Measurements from ENCODE around the gene ZNF45. TPM values are rescaled to one million over a fixed set of nuclear protein-coding genes. Genes with fewer than 3 reads are reported as not detected.

The ZNF45 gene
- total and polyA plus RNA-seq, 2 donors (not counting 3 experiments of a cell fraction or from before 2014, with no cell fraction given) = 6.1 to 10.8 TPM

Small RNA genes within 50 kb of the gene (small RNA-seq; reads per million reads assigned to genes)
- not detected for gene AC006213.5 (ENCODE audit: insufficient read depth, insufficient read length, low read depth, low replicate concordance)

Other genes starting within 250 kb of the ZNF45 start
- gene IRGC, start 219.2 kb downstream of the ZNF45 start, total RNA-seq = not detected in 2 replicates
- not detected in 2 replicates for gene IRGC, start 219.2 kb downstream of the ZNF45 start, polyA plus RNA-seq
- 45.0 and 53.3 TPM in 2 replicates for gene SMG9, start 180.3 kb downstream of the ZNF45 start, total RNA-seq
- 25.5 and 26.4 TPM in 2 replicates for gene SMG9, start 180.3 kb downstream of the ZNF45 start, polyA plus RNA-seq
- gene KCNN4, start 154.3 kb downstream of the ZNF45 start, total RNA-seq = 0.35 TPM in 1 of 2 replicates, not detected in the other
- gene KCNN4, start 154.3 kb downstream of the ZNF45 start, polyA plus RNA-seq = 0.27 and 0.29 TPM in 2 replicates
- not detected in 2 replicates for gene LYPD5, start 132.8 kb downstream of the ZNF45 start, total RNA-seq
- gene LYPD5, start 132.8 kb downstream of the ZNF45 start, polyA plus RNA-seq = 0.11 and 0.28 TPM in 2 replicates
- gene ZNF283, start 108.0 kb downstream of the ZNF45 start, total RNA-seq = 6.0 and 10.7 TPM in 2 replicates
- 1.4 and 1.9 TPM in 2 replicates for gene ZNF283, start 108.0 kb downstream of the ZNF45 start, polyA plus RNA-seq
- 0.62 and 1.5 TPM in 2 replicates for gene ZNF404, start 51.3 kb downstream of the ZNF45 start, total RNA-seq
- gene ZNF404, start 51.3 kb downstream of the ZNF45 start, polyA plus RNA-seq = 0.37 and 0.68 TPM in 2 replicates
- 4.2 and 6.0 TPM in 2 replicates for gene ZNF221, start 15.9 kb upstream of the ZNF45 start, total RNA-seq
- 0.45 and 1.4 TPM in 2 replicates for gene ZNF221, start 15.9 kb upstream of the ZNF45 start, polyA plus RNA-seq
- gene ZNF155, start 48.9 kb upstream of the ZNF45 start, total RNA-seq = 5.9 and 7.6 TPM in 2 replicates
- 1.8 and 2.0 TPM in 2 replicates for gene ZNF155, start 48.9 kb upstream of the ZNF45 start, polyA plus RNA-seq
- 2.9 TPM in 2 replicates for gene ZNF230, start 67.7 kb upstream of the ZNF45 start, total RNA-seq
- 1.4 and 1.5 TPM in 2 replicates for gene ZNF230, start 67.7 kb upstream of the ZNF45 start, polyA plus RNA-seq
- gene ZNF222, start 90.1 kb upstream of the ZNF45 start, total RNA-seq = 4.7 and 5.2 TPM in 2 replicates
- 0.99 and 2.2 TPM in 2 replicates for gene ZNF222, start 90.1 kb upstream of the ZNF45 start, polyA plus RNA-seq
- 3.4 and 3.7 TPM in 2 replicates for gene ZNF223, start 116.8 kb upstream of the ZNF45 start, total RNA-seq
- 1.2 and 1.6 TPM in 2 replicates for gene ZNF223, start 116.8 kb upstream of the ZNF45 start, polyA plus RNA-seq
- 2.4 and 2.7 TPM in 2 replicates for gene ZNF284, start 136.9 kb upstream of the ZNF45 start, total RNA-seq
- 0.98 and 1.1 TPM in 2 replicates for gene ZNF284, start 136.9 kb upstream of the ZNF45 start, polyA plus RNA-seq
- 19.4 and 21.8 TPM in 2 replicates for gene ZNF224, start 159.1 kb upstream of the ZNF45 start, total RNA-seq
- 6.8 and 8.5 TPM in 2 replicates for gene ZNF224, start 159.1 kb upstream of the ZNF45 start, polyA plus RNA-seq
- 3.9 and 4.1 TPM in 2 replicates for gene ZNF225, start 178.1 kb upstream of the ZNF45 start, total RNA-seq
- 0.83 and 0.92 TPM in 2 replicates for gene ZNF225, start 178.1 kb upstream of the ZNF45 start, polyA plus RNA-seq
- gene ZNF234, start 206.3 kb upstream of the ZNF45 start, total RNA-seq = 10.6 and 11.9 TPM in 2 replicates
- 2.1 and 2.5 TPM in 2 replicates for gene ZNF234, start 206.3 kb upstream of the ZNF45 start, polyA plus RNA-seq
- 19.7 and 19.8 TPM in 2 replicates for gene ZNF226, start 229.8 kb upstream of the ZNF45 start, total RNA-seq
- 5.9 and 8.8 TPM in 2 replicates for gene ZNF226, start 229.8 kb upstream of the ZNF45 start, polyA plus RNA-seq